HuH-7 (cell line): ENCODE data around the gene GYS2.
A peak's percentile ranks its signal among the peaks of the same experiment; 100 is the strongest.

ENCODE experiments used
- DNase-seq: peaks from one replicate; pipeline ENCODE4 v3.0.0; 2011; ENCODE audit warnings: low spot score

The GYS2 gene

GRCh38 chr12:21502872-21503271, 101.8 kb downstream of the GYS2 start:
- DNase-seq, result no peak

- DNase-seq, result no peak
Observed at GRCh38 chr12:21502164-21502496, 102.5 kb downstream of the GYS2 start.

GRCh38 chr12:21501258-21502163, 103.1 kb downstream of the GYS2 start, which contains the start of the genes GOLT1B and RECQL:
Gene GOLT1B, plus strand, starts transcription at chr12:21501789. Its CDS starts 135 bp downstream, at chr12:21501924.
Gene RECQL, minus strand, starts transcription at chr12:21501635. Its CDS starts 2,065 bp downstream, at chr12:21499570.
- DNase-seq, result peak; percentile 92

- peak; percentile 3 for DNase-seq
Observed at GRCh38 chr12:21500786-21501257, 103.8 kb downstream of the GYS2 start.

GRCh38 chr12:21499765-21500164, 104.9 kb downstream of the GYS2 start:
- no peak for DNase-seq
